GM04503 (cell line): ENCODE measurements around the gene SIRT5.

Experiments used
- DNase-seq: peaks from one replicate; pipeline ENCODE4 v3.0.0-alpha.2; 2012; ENCODE audit warnings: low read depth

Gene SIRT5

GRCh38 chr6:13589801-13590200 lies 15.4 kb downstream of the SIRT5 start:
- no peak for DNase-seq

- no peak for DNase-seq
Observed at GRCh38 chr6:13590574-13591153, 16.3 kb downstream of the SIRT5 start.

- no peak for DNase-seq
Observed at GRCh38 chr6:13591205-13591921, 17.0 kb downstream of the SIRT5 start.

GRCh38 chr6:13593103-13593502 lies 18.7 kb downstream of the SIRT5 start:
- DNase-seq: no peak

- no peak for DNase-seq
Observed at GRCh38 chr6:13593720-13594119, 19.3 kb downstream of the SIRT5 start.

- no peak for DNase-seq
Observed at GRCh38 chr6:13597073-13597472, 22.7 kb downstream of the SIRT5 start.

- no peak for DNase-seq
Observed at GRCh38 chr6:13600036-13600435, 25.6 kb downstream of the SIRT5 start.

- DNase-seq: no peak
Observed at GRCh38 chr6:13604135-13604534, 29.7 kb downstream of the SIRT5 start.

GRCh38 chr6:13604546-13605416 lies 30.4 kb downstream of the SIRT5 start:
- no peak for DNase-seq

- DNase-seq: no peak
Observed at GRCh38 chr6:13605634-13606033, 31.2 kb downstream of the SIRT5 start.

- no peak for DNase-seq
Observed at GRCh38 chr6:13611715-13612114, 37.3 kb downstream of the SIRT5 start.

- no peak for DNase-seq
Observed at GRCh38 chr6:13613029-13613594, 38.7 kb downstream of the SIRT5 start.

GRCh38 chr6:13614126-13614925 lies 39.9 kb downstream of the SIRT5 start:
- no peak for DNase-seq

GRCh38 chr6:13614926-13615791 lies 40.8 kb downstream of the SIRT5 start, which contains the start of gene NOL7:
TSS of gene NOL7 (plus strand) at chr6:13615335. CDS start at chr6:13615359, 24 bp downstream.
- peak; percentile 76 for DNase-seq

- no peak for DNase-seq
Observed at GRCh38 chr6:13615792-13616120, 41.4 kb downstream of the SIRT5 start.

GRCh38 chr6:13617066-13617465 lies 42.7 kb downstream of the SIRT5 start:
- no peak for DNase-seq

- DNase-seq: no peak
Observed at GRCh38 chr6:13624871-13625288, 50.5 kb downstream of the SIRT5 start.

- no peak for DNase-seq
Observed at GRCh38 chr6:13629459-13630116, 55.2 kb downstream of the SIRT5 start.

- DNase-seq: no peak
Observed at GRCh38 chr6:13630499-13630898, 56.1 kb downstream of the SIRT5 start.

- DNase-seq: no peak
Observed at GRCh38 chr6:13633343-13633742, 58.9 kb downstream of the SIRT5 start.
